ENCODE measurements around the gene MTHFD1L.

GRCh38 chr6:151001387-151002056 lies 136.0 kb downstream of the MTHFD1L start:
- TF ChIP-seq CTCF (conservative IDR thresholded peaks at IDR 0.05 in 1 of 2, IDR thresholded peaks at IDR 0.05 in 1 of 2; ENCODE audit: extremely low read depth in 1 of 2, insufficient read depth in 1 of 2, low read depth in 1 of 2, low read length in 2 of 2), result no peak
- TF ChIP-seq EZH2 (IDR thresholded peaks at IDR 0.05; ENCODE audit: borderline replicate concordance, low read length), result no peak

Measured in mammary epithelial cell (primary cell).